IPS-20b (cell line): ENCODE data around the gene VPS35.
A peak's percentile ranks its signal among the peaks of the same experiment; 100 is the strongest.
"Not testable (repeated sequence)": the region's sequence is repeated elsewhere in the genome, so short reads cannot be mapped to it uniquely, and the experiment has no call there.

ENCODE experiments used
- H3K27ac ChIP-seq: one replicate; pipeline ENCODE4 v1.5.1; 2013; ENCODE audit warnings: low read length
- H3K27me3 ChIP-seq: 2 replicates; pipeline ENCODE4 v1.6.1; 2013; ENCODE audit warnings: mild to moderate bottlenecking, low read length, inconsistent platforms; ENCODE audit not compliant: insufficient read depth
- H3K36me3 ChIP-seq: 2 replicates; pipeline ENCODE4 v1.6.1; 2013; ENCODE audit warnings: low read depth, mild to moderate bottlenecking, inconsistent platforms, low read length, moderate library complexity; ENCODE audit not compliant: insufficient read depth
- H3K4me1 ChIP-seq: 2 replicates; pipeline ENCODE4 v1.6.1; 2013; ENCODE audit warnings: mild to moderate bottlenecking, control low read depth, inconsistent platforms, low read length, moderate library complexity; ENCODE audit not compliant: insufficient read depth
- H3K4me3 ChIP-seq: 2 replicates; pipeline ENCODE4 v1.5.1; 2013; ENCODE audit warnings: mild to moderate bottlenecking, low read length, inconsistent platforms
- H3K9ac ChIP-seq: 2 replicates; pipeline ENCODE4 v1.6.1; 2013; ENCODE audit warnings: low read depth, mild to moderate bottlenecking, inconsistent platforms, low read length, moderate library complexity
- H3K9me3 ChIP-seq: 2 replicates; pipeline ENCODE4 v1.6.1; 2013; ENCODE audit warnings: mild to moderate bottlenecking, low read depth, low read length, inconsistent platforms; ENCODE audit not compliant: insufficient read depth

The VPS35 gene

DNA sequence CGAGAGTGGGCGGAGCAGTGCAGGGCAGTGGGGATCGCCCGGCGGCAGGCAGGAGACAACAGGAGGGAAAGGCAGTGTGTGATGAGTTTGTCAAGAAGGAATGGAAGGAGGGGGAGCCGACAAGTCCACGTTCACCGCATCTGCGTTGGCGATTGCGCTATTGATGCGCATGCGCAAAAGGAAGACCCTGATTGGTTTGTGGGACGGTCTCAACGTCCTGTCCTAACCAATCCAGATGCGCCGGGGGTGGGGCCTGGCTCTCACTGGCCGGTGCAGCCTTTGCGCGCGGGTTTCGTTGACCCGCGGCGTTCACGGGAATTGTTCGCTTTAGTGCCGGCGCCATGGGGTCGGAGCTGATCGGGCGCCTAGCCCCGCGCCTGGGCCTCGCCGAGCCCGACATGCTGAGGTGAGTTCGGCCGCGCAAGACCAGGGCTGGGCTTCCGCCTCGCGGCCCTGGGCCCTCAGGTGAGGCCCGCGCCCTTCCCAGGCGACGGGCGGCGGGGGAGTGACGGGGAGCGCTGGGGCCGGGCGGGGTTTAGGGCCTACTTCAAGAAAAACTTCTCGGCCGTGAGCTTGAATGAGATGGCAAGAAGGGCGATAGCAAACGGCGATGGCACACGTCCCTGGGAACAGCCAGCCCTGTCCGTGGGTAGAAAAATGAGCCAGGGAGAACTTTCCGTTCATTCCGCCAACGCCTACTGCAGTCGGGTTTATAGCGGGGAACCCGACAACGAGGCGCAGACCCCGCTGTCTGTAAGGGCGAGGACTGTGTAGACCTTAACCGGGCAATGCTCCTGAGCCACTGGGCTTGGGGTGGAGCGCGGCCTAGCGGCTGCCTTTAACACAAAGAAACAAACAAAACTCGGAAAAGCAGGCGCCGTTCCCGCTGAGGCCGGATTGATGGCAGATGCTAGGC is 645 bp upstream of the VPS35 start, which contains the start of gene ORC6:
Gene ORC6 (plus strand): TSS at position 295 of the 916 bp plus-strand sequence. CDS start 47 bp downstream, at position 342.
- peaks cover 13% of the 10 kb centered on the region for H3K4me1 ChIP-seq
- H3K9ac ChIP-seq = peak within 1 kb of the TSS; percentile 96
- peak within 1 kb of the TSS; percentile 94 for H3K4me3 ChIP-seq
- no peaks in the 10 kb centered on the region for H3K9me3 ChIP-seq
- peak within 1 kb of the TSS; percentile 86 for H3K27ac ChIP-seq
- peaks cover 32% of the 10 kb centered on the region for H3K36me3 ChIP-seq
- H3K27me3 ChIP-seq = no peaks in the 10 kb centered on the region

DNA sequence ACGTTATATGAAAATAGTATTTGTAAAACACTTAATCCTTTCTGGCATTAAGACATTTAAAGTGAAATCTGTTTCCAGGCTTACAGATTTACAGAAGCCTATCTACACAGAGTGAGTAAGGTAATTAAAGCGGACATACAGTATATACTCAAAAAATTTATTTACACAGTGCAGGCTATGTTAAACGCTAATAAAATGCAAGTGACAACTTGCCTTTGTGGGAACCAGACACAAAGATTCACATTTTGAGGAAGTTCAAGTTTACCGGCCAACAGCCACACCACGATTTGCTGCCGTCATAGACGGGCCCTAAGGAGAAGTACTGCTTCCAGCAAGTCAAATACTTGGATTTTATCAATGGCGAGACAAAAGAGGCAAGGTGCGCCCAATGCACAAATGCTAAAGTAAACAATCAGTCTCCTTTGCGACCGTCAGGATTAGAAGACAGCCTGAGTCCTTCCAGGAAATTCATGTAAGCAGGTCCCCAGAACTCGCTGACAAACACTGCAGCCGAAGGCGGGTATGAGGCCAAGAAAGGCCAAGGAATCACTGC is 801 bp downstream of the VPS35 start:
- Histone ChIP-seq H3K9me3 (no peaks in the 10 kb centered on the region), H3K4me1 (peaks cover 13% of the 10 kb centered on the region), H3K27me3 (no peaks in the 10 kb centered on the region), H3K4me3 (peak overlapping the region; percentile 94), H3K9ac (peak overlapping the region; percentile 96), H3K27ac (no peak overlapping the region), H3K36me3 (peaks cover 28% of the 10 kb centered on the region)

DNA sequence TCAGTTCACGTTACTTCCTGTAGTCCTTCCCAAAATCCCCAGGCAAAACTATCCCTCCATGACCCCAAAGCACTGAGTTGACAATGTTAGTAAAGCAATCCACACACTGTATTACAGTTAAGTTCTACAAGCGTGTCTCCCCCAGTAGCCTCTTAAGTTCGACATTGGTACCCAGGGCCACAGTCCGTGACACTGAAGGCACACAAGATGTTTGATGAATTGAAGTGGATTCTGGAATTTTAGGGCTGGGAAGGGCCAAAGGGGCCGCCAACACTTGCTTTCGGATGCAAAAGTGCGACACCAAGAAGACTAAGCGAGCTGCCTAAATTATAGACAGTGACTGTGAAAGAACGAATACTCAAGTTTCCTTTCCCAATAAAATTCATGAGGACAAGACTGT is 1.5 kb downstream of the VPS35 start:
- H3K9me3 ChIP-seq = no peaks in the 10 kb centered on the region
- no peaks in the 10 kb centered on the region for H3K27me3 ChIP-seq
- peak overlapping the region; percentile 94 for H3K4me3 ChIP-seq
- H3K9ac ChIP-seq = peak overlapping the region; percentile 96; the same call in 1 of the 2 replicates
- peaks cover 23% of the 10 kb centered on the region for H3K36me3 ChIP-seq
- H3K4me1 ChIP-seq = peaks cover 13% of the 10 kb centered on the region
- H3K27ac ChIP-seq = no peak overlapping the region

DNA sequence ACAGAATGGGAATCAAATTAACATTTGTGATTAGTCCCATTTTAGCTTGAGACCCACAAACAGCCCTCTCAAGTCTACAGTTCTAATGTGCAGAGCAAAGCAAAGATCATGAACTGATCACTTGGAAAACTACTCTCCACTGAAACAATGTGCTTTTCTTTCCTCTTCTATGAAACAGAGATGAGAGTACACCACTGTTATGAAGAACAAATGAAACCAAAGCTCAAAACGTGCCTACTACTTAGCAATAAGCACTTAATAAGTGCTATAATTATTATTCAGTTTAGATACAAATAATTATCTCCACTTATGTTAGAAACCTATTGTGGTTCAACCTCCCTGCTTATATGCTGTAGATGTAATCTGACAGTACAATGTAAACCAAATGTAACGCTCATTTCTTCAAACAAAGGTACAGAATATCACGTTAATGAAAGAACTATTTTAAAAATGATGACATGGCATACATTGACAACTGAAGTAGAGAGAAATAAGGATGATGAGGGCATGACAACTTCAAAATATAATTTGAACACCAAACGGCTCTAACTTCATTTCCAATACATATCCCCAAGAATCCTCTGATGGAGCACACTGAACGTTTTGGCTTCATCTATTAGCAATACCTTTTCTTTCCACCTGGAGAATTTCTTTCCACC is 2.0 kb downstream of the VPS35 start:
- Histone ChIP-seq H3K36me3 (peaks cover 22% of the 10 kb centered on the region), H3K4me3 (peak overlapping the region; percentile 94), H3K27me3 (no peaks in the 10 kb centered on the region), H3K4me1 (peaks cover 13% of the 10 kb centered on the region), H3K27ac (no peak overlapping the region), H3K9me3 (no peaks in the 10 kb centered on the region), H3K9ac (no peak overlapping the region)

DNA sequence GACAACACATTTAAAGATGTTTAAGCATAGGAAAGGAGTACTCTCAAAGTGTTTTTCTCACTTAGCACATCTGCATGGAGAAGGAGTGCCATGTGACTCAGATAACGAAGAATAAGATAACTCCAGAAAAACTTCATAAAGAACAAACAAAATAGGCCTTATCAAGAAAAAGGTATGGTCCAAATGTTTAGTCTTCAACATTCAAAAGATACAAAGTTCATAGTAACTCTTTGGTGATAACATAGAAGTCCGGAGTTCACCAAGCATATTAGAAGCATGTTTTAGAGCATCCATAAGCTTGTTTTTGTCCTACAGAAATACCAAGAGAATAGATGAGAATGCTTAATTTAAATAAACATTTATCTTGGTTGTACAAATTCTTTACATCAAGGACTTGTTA is 7.1 kb downstream of the VPS35 start:
- not testable (repeated sequence) for H3K27me3 ChIP-seq, H3K4me1 ChIP-seq, H3K4me3 ChIP-seq, H3K27ac ChIP-seq, H3K9me3 ChIP-seq, H3K9ac ChIP-seq
- H3K36me3 ChIP-seq = peaks cover 54% of the 10 kb centered on the region

DNA sequence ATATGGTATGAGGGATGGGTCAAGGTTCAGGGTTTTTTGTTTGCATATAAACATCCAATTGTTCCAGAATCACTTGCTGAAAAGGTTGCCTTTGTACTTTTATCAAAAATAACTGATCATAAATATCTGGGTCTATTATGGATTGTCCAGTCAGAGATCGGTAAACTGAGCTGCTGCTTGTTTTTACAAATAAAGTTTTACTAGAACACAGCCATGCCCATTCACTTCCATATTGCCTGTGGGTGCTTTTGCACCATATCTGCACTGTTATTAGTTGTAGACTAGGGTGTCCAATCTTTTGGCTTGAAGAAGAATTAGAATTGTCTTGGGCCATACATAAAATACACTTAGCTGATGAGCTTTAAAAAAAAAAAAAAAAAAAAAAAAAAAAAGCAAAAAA is 11.0 kb downstream of the VPS35 start:
- not testable (repeated sequence) for H3K9ac ChIP-seq, H3K27ac ChIP-seq, H3K9me3 ChIP-seq, H3K27me3 ChIP-seq, H3K4me1 ChIP-seq, H3K4me3 ChIP-seq
- peaks cover 88% of the 10 kb centered on the region for H3K36me3 ChIP-seq

DNA sequence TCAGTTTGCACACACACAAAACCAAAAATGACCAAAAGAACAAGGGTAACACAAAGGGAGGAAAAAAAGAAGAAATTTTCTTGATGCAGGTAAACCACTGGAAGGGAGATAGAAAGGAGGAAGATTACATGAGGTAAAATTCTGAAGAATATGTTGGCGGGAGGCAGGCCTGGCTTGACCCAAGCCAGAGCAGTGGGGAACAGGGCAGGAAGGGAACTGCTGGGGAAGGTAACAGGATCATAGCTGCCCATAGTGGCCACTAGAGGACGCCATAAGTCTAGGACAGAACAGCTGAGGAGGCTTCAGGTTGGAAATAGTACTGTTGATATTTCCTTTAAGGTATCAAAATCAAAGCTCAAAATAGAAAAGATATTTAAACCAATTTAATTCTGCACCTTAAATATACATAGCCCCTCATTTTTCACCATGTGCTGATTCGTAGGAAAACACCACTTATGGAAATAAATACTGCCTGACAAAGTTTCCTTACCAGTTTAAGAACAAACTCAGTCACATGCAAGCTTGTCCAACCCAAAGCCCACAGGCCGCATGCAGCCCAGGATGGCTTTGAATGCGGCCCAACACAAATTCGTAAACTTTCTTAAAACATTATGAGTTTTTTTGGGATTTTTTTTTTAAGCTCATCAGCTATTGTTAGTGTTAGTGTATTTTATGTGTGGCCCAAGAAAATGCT is 15.5 kb downstream of the VPS35 start:
- Histone ChIP-seq H3K27me3 (no peaks in the 10 kb centered on the region), H3K27ac (no peak overlapping the region), H3K36me3 (peaks cover 97% of the 10 kb centered on the region), H3K9me3 (no peaks in the 10 kb centered on the region), H3K4me1 (no peaks in the 10 kb centered on the region), H3K4me3 (no peak overlapping the region), H3K9ac (no peak overlapping the region)

DNA sequence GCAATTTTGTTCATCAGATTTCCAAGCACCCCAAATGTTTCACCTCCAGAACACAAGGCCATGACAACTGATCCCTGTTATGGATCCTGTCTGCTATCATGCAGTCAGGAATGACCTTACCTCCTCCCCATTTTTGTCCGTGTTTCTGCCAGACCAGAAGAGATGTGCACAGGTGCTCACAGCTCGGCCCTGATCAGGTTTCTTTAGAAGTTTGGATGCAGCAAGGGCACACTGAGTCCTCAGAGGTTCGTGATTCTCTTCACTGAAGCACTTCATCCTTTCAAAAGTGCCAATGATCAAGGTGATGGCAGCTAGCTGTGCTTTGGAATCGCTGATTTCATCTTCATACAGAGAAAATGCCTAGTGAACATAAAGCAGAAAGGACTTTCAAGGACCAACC is 26.9 kb downstream of the VPS35 start:
- H3K36me3 ChIP-seq = peaks cover 78% of the 10 kb centered on the region

DNA sequence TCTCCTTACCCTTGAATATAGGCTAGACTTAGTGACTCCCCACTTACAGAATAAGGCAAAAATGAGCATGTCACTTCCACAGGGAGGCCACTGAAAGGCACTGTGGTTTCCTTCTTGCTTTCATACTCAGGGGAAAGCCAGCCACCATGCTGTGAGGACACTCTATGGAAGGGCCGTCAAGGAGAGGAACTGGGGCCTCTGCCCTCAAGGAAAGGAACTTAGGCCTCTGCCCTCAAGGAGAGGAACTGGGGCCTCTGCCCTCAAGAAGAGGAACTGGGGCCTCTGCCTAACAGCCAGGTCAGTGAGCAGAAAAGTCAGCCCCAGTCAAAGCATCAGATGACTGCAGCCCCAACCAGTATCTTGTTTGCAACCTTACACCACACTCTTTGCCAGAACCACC is 30.1 kb downstream of the VPS35 start:
- Histone ChIP-seq H3K36me3 (peaks cover 54% of the 10 kb centered on the region), H3K9ac (no peak overlapping the region), H3K27me3 (no peaks in the 10 kb centered on the region), H3K4me3 (no peak overlapping the region), H3K9me3 (no peaks in the 10 kb centered on the region), H3K4me1 (no peaks in the 10 kb centered on the region), H3K27ac (no peak overlapping the region)

More for the DNA sequence above, 26.9 kb downstream of the VPS35 start:
- Histone ChIP-seq H3K9me3 (no peaks in the 10 kb centered on the region), H3K9ac (no peak overlapping the region), H3K27me3 (no peaks in the 10 kb centered on the region), H3K4me1 (no peaks in the 10 kb centered on the region), H3K4me3 (no peak overlapping the region), H3K27ac (no peak overlapping the region)

DNA sequence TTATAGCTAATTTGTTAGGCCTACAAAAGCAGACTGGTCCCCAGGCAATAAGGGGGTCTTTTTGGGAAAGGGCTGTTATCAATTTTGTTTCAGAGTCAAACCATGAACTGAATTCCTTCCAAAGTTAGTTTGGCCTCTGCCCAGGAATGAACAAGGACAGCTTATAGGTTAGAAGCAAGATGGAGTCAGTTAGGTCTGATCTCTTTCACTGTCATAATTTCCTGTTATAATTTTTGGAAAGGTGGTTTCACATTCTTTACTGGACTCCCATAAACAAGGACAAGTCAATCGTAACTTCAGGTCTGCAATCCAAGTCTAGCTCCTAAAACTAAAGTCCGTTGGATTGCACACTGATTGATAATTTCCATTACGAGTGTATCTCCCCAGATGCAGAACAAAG is 37.7 kb downstream of the VPS35 start:
- H3K36me3 ChIP-seq = no peaks in the 10 kb centered on the region
- H3K27me3 ChIP-seq = no peaks in the 10 kb centered on the region
- H3K27ac ChIP-seq = no peak overlapping the region
- H3K4me3 ChIP-seq = no peak overlapping the region
- no peak overlapping the region for H3K9ac ChIP-seq
- H3K9me3 ChIP-seq = no peaks in the 10 kb centered on the region
- no peaks in the 10 kb centered on the region for H3K4me1 ChIP-seq

DNA sequence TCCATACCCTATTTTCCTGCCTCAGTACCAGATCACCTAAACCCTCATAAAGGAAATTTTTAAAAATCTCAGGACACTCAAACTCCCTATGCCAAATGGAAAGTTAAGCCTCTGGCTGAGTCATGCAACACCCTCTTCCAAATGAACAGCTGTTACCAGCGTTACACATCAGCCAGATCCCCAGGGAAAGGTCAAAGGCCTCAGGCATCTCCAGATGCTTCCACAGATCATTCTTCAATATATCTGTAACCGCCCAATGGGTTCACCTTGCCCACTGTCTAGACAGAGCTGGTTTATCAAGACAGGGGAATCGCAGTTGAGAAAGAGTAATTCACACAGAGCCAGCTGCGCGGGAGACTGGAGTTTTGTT is 38.7 kb downstream of the VPS35 start:
- Histone ChIP-seq H3K36me3 (no peaks in the 10 kb centered on the region), H3K4me3 (no peak overlapping the region), H3K27ac (no peak overlapping the region), H3K9ac (no peak overlapping the region), H3K9me3 (no peaks in the 10 kb centered on the region), H3K27me3 (no peaks in the 10 kb centered on the region), H3K4me1 (no peaks in the 10 kb centered on the region)
